ENCODE data around the gene FPR3.
"Not testable (repeated sequence)": the region's sequence is repeated elsewhere in the genome, so short reads cannot be mapped to it uniquely, and the experiment has no call there.

DNA sequence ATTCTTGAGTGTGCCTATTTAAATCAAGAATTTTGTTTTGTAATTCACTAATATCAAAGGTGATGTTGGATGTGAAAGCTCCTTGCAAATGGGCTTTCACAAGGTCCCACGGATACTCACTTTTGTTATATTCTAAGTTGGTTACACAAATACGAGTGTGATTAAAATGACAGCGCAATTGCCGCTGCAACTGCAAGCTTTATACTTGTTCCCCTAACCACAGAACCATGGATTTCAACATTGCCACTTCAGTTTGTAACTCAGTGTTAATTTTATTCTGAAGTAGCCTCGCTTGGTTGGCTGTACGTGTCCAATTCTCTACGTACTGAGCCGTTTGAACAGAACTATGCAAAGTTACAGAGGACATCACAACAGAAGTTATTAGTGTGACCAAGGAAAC, 10.4 kb downstream of the FPR3 start:
- not testable (repeated sequence) for TF ChIP-seq CTCF, POLR2A, POLR2AphosphoS5 (IDR thresholded peaks at IDR 0.05)
